Pulmonary artery endothelial cell (primary cell): ENCODE data around the gene SLC6A9. TPM values are rescaled to one million over a fixed set of nuclear protein-coding genes. Genes with fewer than 3 reads are reported as not detected.

ENCODE experiments used
- DNase-seq: peaks from one replicate; pipeline ENCODE4 v3.0.0-alpha.2; 2011; ENCODE audit warnings: low read depth, low spot score
- total RNA-seq: library from RNA; depleted of rRNA; stranded (reverse); fragments of >200 nt; gene quantifications from 2 replicates; pipeline ENCODE4 v1.2.3, GENCODE V29; 2014

Gene SLC6A9
- total RNA-seq, 1 donor from 2014 or later: 0.40 TPM

GRCh38 chr1:43947061-43947873 lies 84.0 kb downstream of the SLC6A9 start:
- DNase-seq: no peak

Other genes with a start within 250 kb of the SLC6A9 start
- gene ARTN, start 97.7 kb downstream of the SLC6A9 start, total RNA-seq: not detected in 2 replicates
- gene IPO13, start 84.5 kb downstream of the SLC6A9 start, total RNA-seq: 8.6 and 17.6 TPM in 2 replicates
- 25.9 and 35.7 TPM in 2 replicates for gene DPH2, start 61.5 kb downstream of the SLC6A9 start, total RNA-seq
- gene ATP6V0B, start 56.5 kb downstream of the SLC6A9 start, total RNA-seq: 96.9 and 107 TPM in 2 replicates
- 75.5 and 100 TPM in 2 replicates for gene B4GALT2, start 52.3 kb downstream of the SLC6A9 start, total RNA-seq
- 2.1 and 2.8 TPM in 2 replicates for gene CCDC24, start 39.9 kb downstream of the SLC6A9 start, total RNA-seq
- not detected in 2 replicates for gene KLF17, start 87.4 kb upstream of the SLC6A9 start, total RNA-seq
- not detected in 2 replicates for gene KLF18, start 110.2 kb upstream of the SLC6A9 start, total RNA-seq
- 30.9 and 34.8 TPM in 2 replicates for gene DMAP1, start 182.0 kb upstream of the SLC6A9 start, total RNA-seq